HepG2 (cell line): ENCODE results near the gene ZNF121. TPM values are rescaled to one million over a fixed set of nuclear protein-coding genes. Genes with fewer than 3 reads are reported as not detected.

Experiments used
- ATAC-seq: fragments of 200-7000 bp; cut with Tn5 transposase; 3 replicates; pipeline ENCODE4 v1.9.1; 2020; ENCODE audit warnings: mild to moderate bottlenecking, moderate library complexity
- BruUV-seq: library from RNA; stranded (reverse); fragments of 400-500 nt; replicated peaks from 2 replicates; lab custom pipeline; 2021; lab: Mats Ljungman, UMichigan
- CTCF ChIA-PET: fragments of 300-600 bp; formaldehyde crosslinking; extraction: SDS; loops from one replicate; lab custom pipeline; 2021; ENCODE audit warnings: low total read pairs, inconsistent platforms, low intra/inter-chr PET ratio; lab: Yijun Ruan, JAX
- POLR2A ChIA-PET: fragments of 350-600 bp; sonication (Branson Sonifier 250); formaldehyde crosslinking; loops from one replicate; lab custom pipeline; 2020; ENCODE audit warnings: antibody characterized with exemption, inconsistent platforms; lab: Yijun Ruan, JAX
- DNase-seq: peaks from one replicate; pipeline ENCODE4 v3.0.0-alpha.2; 2015; ENCODE audit warnings: low spot score
- FAIRE-seq: peaks from 3 replicates; lab custom pipeline; 2011; peaks lifted over from hg19 to GRCh38; lab: Jason Lieb, UNC
- H2AFZ ChIP-seq: one replicate; pipeline ENCODE4 v1.6.1; 2011; ENCODE audit warnings: low read length, inconsistent platforms
- H3K27ac ChIP-seq: fragments of 300-600 bp; 3 replicates; pipeline ENCODE4 v1.8.0; 2011; ENCODE audit warnings: mixed run types, mild to moderate bottlenecking, mixed read lengths, low read length, inconsistent platforms; ENCODE audit not compliant: insufficient read depth; ENCODE audit errors: extremely low read length
- H3K27me3 ChIP-seq, 2 experiments: fragments of 200-600 bp in 1 of 2; 2 replicates in 1 of 2; 3 replicates in 1 of 2; pipeline versions ENCODE4 v1.6.0 to v1.8.0; 2011; ENCODE audit warnings: low read length in 2 of 2, mild to moderate bottlenecking in 2 of 2, moderate library complexity in 2 of 2, inconsistent platforms in 1 of 2; ENCODE audit not compliant: insufficient read depth in 2 of 2, control insufficient read depth in 1 of 2
- H3K36me3 ChIP-seq, 2 experiments: fragments of 200-600 bp in 1 of 2; replicated peaks in 1 of 2; 2 replicates in 1 of 2; 3 replicates in 1 of 2; pipeline versions ENCODE4 v1.5.1 to v1.8.0; 2011; ENCODE audit warnings: low read length in 2 of 2, inconsistent platforms in 1 of 2; ENCODE audit not compliant: insufficient read depth in 2 of 2, control insufficient read depth in 1 of 2
- H3K4me1 ChIP-seq: 2 replicates; pipeline ENCODE4 v1.5.1; 2012; ENCODE audit warnings: low read length, inconsistent platforms; ENCODE audit not compliant: insufficient read depth
- H3K4me2 ChIP-seq: 2 replicates; pipeline ENCODE4 v1.6.0; 2011; ENCODE audit warnings: low read depth, low read length, inconsistent platforms
- H3K4me3 ChIP-seq, 3 experiments: fragments of 200-600 bp in 1 of 3; sonication (generic), shearing (Covaris generic) in 1 of 3; replicated peaks in 1 of 3; 2 replicates each; pipeline ENCODE4 v1.5.1; 2011 to 2016; ENCODE audit warnings: low read length in 3 of 3, inconsistent platforms in 2 of 3, low read depth in 2 of 3, mild to moderate bottlenecking in 2 of 3, control low read depth in 1 of 3, mixed read lengths in 1 of 3; ENCODE audit not compliant: insufficient read depth in 1 of 3
- H3K79me2 ChIP-seq: one replicate; pipeline ENCODE4 v1.6.1; 2011; ENCODE audit warnings: low read length, inconsistent platforms; ENCODE audit not compliant: insufficient read depth
- H3K9ac ChIP-seq: 2 replicates; pipeline ENCODE4 v1.6.0; 2011; ENCODE audit warnings: mild to moderate bottlenecking, low read depth, low read length, inconsistent platforms; ENCODE audit not compliant: insufficient read depth
- H3K9me3 ChIP-seq: 2 replicates; pipeline ENCODE4 v1.5.1; 2012; ENCODE audit warnings: mild to moderate bottlenecking, low read length
- H4K20me1 ChIP-seq: 2 replicates; pipeline ENCODE4 v1.6.0; 2011; ENCODE audit warnings: inconsistent platforms, mild to moderate bottlenecking, low read length, moderate library complexity; ENCODE audit not compliant: insufficient read depth
- FOXK1 ChIP-seq: sonication (generic); formaldehyde crosslinking; IDR thresholded peaks from 2 replicates; pipeline ENCODE4 v1.4.0; 2020; ENCODE audit warnings: low read depth, missing genetic modification reagents, borderline replicate concordance
- HCFC1 ChIP-seq: fragments of 150-350 bp; IDR thresholded peaks from 2 replicates; pipeline ENCODE4 v1.6.1; 2014; ENCODE audit warnings: low read depth, low read length
- MTF1 ChIP-seq: sonication (generic); formaldehyde crosslinking; IDR thresholded peaks from 2 replicates; pipeline ENCODE4 v1.5.0; 2020; ENCODE audit warnings: missing genetic modification reagents
- RFXAP ChIP-seq: sonication (generic); formaldehyde crosslinking; IDR thresholded peaks from 2 replicates; pipeline ENCODE4 v1.4.0; 2020; ENCODE audit warnings: missing genetic modification reagents, borderline replicate concordance
- TBX3 ChIP-seq: fragments of 450-650 bp; IDR thresholded peaks from 2 replicates; pipeline ENCODE4 v1.6.1; 2017; ENCODE audit warnings: antibody characterized with exemption, mild to moderate bottlenecking, inconsistent platforms, borderline replicate concordance
- ZNF136 ChIP-seq: sonication (generic); formaldehyde crosslinking; IDR thresholded peaks from 2 replicates; pipeline ENCODE4 v1.8.1; 2022; ENCODE audit warnings: low read depth, mild to moderate bottlenecking, moderate library complexity, missing genetic modification reagents
- ZNF350 ChIP-seq: sonication (generic); formaldehyde crosslinking; IDR thresholded peaks from 2 replicates; pipeline ENCODE4 v1.4.0; 2020; ENCODE audit warnings: mild to moderate bottlenecking, low read depth, missing genetic modification reagents, borderline replicate concordance
- ZNF605 ChIP-seq: sonication (generic); formaldehyde crosslinking; IDR thresholded peaks from 2 replicates; pipeline ENCODE4 v1.8.0; 2022; ENCODE audit warnings: mild to moderate bottlenecking, missing genetic modification reagents
- ZNF747 ChIP-seq: sonication (generic); formaldehyde crosslinking; IDR thresholded peaks from 2 replicates; pipeline ENCODE4 v1.8.1; 2023; ENCODE audit warnings: missing genetic modification reagents, mild to moderate bottlenecking, borderline replicate concordance
- WGBS: methylation state at CpG from one replicate; pipeline ENCODE4 v1.1.6; 2017; ENCODE audit warnings: low lambda C conversion rate; 5-methylcytosine and 5-hydroxymethylcytosine counted together
- in situ Hi-C: cut with HindIII; loops from 2 replicates; pipeline ENCODE4 v1.10.0; 2017; ENCODE audit warnings: low pct_unique_long_range_greater_than_20kb; ENCODE audit not compliant: extremely low pct_ligation_motif_present
- intact Hi-C: fragments of 100-400 bp; cut with micrococcal nuclease; formaldehyde crosslinking; loops from one replicate; pipeline ENCODE4 v1.10.0; 2022; ENCODE audit not compliant: unreplicated experiment
- polyA plus RNA-seq, 8 experiments: library from polyadenylated mRNA; depleted of rRNA in 3 of 8; stranded (reverse) in 7 of 8; unstranded in 1 of 8; fragments of >200 nt; fragmentation: Illumina TruSeq in 4 of 8; extraction: Trizol in 4 of 8; gene quantifications; 2 replicates each; pipeline versions ENCODE4 v1.2.1 to v1.2.3, GENCODE V29; 2011 to 2016; ENCODE audit warnings: low read depth in 4 of 8, missing spikeins in 1 of 8, mixed read lengths in 1 of 8; ENCODE audit not compliant: insufficient read depth in 1 of 8
- total RNA-seq, 5 experiments: library from RNA; depleted of rRNA; stranded (reverse); fragments of >200 nt; fragmentation: Illumina TruSeq; extraction: Trizol; gene quantifications; 2 replicates each; pipeline ENCODE4 v1.2.3, GENCODE V29; 2016; ENCODE audit warnings: low read depth in 1 of 5
- TF ChIP-seq, protein P1 (sequence below): sonication (generic); formaldehyde crosslinking; IDR thresholded peaks from 2 replicates; pipeline ENCODE4 v1.4.0; 2020; ENCODE audit warnings: missing genetic modification reagents
- TF ChIP-seq, protein P2 (sequence below): IDR thresholded peaks from 2 replicates; pipeline ENCODE4 v1.6.1; 2012; ENCODE audit warnings: low read length, improper control_type of control experiment
- TF ChIP-seq, protein P3 (sequence below): sonication (generic); formaldehyde crosslinking; IDR thresholded peaks from 2 replicates; pipeline ENCODE4 v1.4.0; 2020; ENCODE audit warnings: low read depth, missing genetic modification reagents

Gene ZNF121
- total and polyA plus RNA-seq, 2 of the 13 experiments (the other 11 are each of a cell fraction or from before 2014, with no cell fraction given), result 7.8 to 56.3 TPM

DNA sequence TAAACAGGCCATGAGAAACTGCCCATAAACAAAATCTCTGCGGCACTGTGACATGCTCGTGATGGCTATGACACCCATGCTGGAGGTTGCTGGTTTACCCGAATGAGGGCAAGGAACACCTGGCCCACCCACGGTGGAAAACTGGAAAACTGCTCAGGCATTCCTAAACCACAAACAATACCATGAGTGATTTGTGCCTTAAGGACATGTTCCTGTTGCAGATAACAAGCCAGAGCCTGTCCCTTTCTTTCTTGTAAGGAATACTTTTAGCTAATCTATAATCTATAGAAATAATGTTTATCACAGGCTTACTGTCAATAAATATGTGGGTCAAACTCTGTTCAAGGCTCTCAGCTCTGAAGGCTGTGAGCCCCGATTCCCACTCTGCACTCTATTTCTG, 24.6 kb upstream of the ZNF121 start (continued):
- TF ChIP-seq, protein P1, sequence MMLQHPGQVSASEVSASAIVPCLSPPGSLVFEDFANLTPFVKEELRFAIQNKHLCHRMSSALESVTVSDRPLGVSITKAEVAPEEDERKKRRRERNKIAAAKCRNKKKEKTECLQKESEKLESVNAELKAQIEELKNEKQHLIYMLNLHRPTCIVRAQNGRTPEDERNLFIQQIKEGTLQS (CRISPR knock-in tag), result no peak
- TF ChIP-seq MTF1 (CRISPR knock-in tag) (no peak), FOXK1 (CRISPR knock-in tag) (no peak)

DNA sequence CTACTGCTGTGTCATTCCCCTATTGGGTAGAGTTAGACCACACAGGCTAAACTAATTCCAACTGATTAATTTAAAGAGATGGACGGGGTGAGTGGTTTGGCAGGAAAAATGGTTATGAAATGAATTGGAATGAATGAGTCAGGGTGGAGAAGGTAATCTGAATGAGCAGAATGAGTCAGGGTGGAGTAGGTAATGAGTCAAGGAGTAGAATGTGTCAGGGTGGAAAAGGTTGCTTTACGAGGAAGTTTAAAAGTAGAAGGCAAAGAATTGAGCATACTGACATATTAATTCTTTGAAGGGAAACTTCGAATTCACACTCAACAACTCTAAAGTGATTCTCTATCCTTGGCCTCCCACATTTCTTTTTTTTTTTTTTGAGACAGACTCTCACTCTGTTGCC, 12.7 kb upstream of the ZNF121 start:
- Histone ChIP-seq H3K27ac (no peak overlapping the region), H3K36me3 (no peaks in the 10 kb centered on the region), H2AFZ (no peak overlapping the region), H3K4me2 (no peak overlapping the region), H3K9ac (no peak overlapping the region), H3K79me2 (no peaks in the 10 kb centered on the region), H3K4me1 (no peaks in the 10 kb centered on the region), H3K4me3 (no peak overlapping the region), H4K20me1 (no peaks in the 10 kb centered on the region), H3K9me3 (no peaks in the 10 kb centered on the region), H3K27me3 (peaks cover 0 to 17% of the 10 kb centered on the region in 2 experiments; a peak in 1 of 5 replicates)
- in situ Hi-C loops, result no loop called here
- intact Hi-C loops, result no loop called here
- FAIRE-seq (no peak), DNase-seq (no peak), ATAC-seq (no peak)
- ChIA-PET POLR2A (no interaction called here), CTCF (no interaction called here)
- BruUV-seq, result no TSS peak
- WGBS, result 3% methylated on average over 3 of the region's 3 CpGs
- no peak for TF ChIP-seq HCFC1
- TF ChIP-seq, protein P2, sequence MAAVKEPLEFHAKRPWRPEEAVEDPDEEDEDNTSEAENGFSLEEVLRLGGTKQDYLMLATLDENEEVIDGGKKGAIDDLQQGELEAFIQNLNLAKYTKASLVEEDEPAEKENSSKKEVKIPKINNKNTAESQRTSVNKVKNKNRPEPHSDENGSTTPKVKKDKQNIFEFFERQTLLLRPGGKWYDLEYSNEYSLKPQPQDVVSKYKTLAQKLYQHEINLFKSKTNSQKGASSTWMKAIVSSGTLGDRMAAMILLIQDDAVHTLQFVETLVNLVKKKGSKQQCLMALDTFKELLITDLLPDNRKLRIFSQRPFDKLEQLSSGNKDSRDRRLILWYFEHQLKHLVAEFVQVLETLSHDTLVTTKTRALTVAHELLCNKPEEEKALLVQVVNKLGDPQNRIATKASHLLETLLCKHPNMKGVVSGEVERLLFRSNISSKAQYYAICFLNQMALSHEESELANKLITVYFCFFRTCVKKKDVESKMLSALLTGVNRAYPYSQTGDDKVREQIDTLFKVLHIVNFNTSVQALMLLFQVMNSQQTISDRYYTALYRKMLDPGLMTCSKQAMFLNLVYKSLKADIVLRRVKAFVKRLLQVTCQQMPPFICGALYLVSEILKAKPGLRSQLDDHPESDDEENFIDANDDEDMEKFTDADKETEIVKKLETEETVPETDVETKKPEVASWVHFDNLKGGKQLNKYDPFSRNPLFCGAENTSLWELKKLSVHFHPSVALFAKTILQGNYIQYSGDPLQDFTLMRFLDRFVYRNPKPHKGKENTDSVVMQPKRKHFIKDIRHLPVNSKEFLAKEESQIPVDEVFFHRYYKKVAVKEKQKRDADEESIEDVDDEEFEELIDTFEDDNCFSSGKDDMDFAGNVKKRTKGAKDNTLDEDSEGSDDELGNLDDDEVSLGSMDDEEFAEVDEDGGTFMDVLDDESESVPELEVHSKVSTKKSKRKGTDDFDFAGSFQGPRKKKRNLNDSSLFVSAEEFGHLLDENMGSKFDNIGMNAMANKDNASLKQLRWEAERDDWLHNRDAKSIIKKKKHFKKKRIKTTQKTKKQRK, result no peak
- no peak for TF ChIP-seq RFXAP
- no peak for TF ChIP-seq ZNF350
- no peak for TF ChIP-seq ZNF136 (CRISPR knock-in tag)
- TF ChIP-seq, protein P3, sequence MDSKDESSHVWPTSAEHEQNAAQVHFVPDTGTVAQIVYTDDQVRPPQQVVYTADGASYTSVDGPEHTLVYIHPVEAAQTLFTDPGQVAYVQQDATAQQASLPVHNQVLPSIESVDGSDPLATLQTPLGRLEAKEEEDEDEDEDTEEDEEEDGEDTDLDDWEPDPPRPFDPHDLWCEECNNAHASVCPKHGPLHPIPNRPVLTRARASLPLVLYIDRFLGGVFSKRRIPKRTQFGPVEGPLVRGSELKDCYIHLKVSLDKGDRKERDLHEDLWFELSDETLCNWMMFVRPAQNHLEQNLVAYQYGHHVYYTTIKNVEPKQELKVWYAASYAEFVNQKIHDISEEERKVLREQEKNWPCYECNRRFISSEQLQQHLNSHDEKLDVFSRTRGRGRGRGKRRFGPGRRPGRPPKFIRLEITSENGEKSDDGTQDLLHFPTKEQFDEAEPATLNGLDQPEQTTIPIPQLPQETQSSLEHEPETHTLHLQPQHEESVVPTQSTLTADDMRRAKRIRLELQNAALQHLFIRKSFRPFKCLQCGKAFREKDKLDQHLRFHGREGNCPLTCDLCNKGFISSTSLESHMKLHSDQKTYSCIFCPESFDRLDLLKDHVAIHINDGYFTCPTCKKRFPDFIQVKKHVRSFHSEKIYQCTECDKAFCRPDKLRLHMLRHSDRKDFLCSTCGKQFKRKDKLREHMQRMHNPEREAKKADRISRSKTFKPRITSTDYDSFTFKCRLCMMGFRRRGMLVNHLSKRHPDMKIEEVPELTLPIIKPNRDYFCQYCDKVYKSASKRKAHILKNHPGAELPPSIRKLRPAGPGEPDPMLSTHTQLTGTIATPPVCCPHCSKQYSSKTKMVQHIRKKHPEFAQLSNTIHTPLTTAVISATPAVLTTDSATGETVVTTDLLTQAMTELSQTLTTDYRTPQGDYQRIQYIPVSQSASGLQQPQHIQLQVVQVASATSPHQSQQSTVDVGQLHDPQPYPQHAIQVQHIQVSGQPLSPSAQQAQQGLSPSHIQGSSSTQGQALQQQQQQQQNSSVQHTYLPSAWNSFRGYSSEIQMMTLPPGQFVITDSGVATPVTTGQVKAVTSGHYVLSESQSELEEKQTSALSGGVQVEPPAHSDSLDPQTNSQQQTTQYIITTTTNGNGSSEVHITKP, result no peak
- no peak for TF ChIP-seq ZNF747 (CRISPR knock-in tag)
- TF ChIP-seq ZNF605, result no peak
- TF ChIP-seq TBX3, result no peak
